HEK293 (cell line): Measurements from ENCODE around the gene SPRR4.

Experiments used
- CTCF ChIA-PET: fragments of 350-600 bp; formaldehyde crosslinking; extraction: SDS; loops from one replicate; lab custom pipeline; 2021; ENCODE audit warnings: antibody characterized with exemption; lab: Yijun Ruan, JAX
- POLR2A ChIA-PET: fragments of 300-600 bp; formaldehyde crosslinking; extraction: SDS; loops from one replicate; lab custom pipeline; 2020; ENCODE audit warnings: antibody characterized with exemption, inconsistent platforms; lab: Yijun Ruan, JAX
- H3K27ac ChIP-seq: fragments of 200-500 bp; sonication (Bioruptor generic); 2 replicates; pipeline ENCODE4 v1.5.1; 2014; ENCODE audit warnings: low read depth, low read length, control low read depth, inconsistent platforms; ENCODE audit errors: extremely low read depth
- H3K36me3 ChIP-seq, 2 experiments: fragments of 200-500 bp in 1 of 2; sonication (Bioruptor generic) in 1 of 2; 1 replicate in 1 of 2; 2 replicates in 1 of 2; pipeline ENCODE4 v1.5.1; 2014 to 2017; ENCODE audit warnings: inconsistent platforms in 2 of 2, low read length in 2 of 2; ENCODE audit not compliant: control insufficient read depth in 2 of 2, insufficient read depth in 1 of 2
- H3K4me1 ChIP-seq: fragments of 200-500 bp; sonication (Bioruptor generic); 2 replicates; pipeline ENCODE4 v1.5.1; 2014; ENCODE audit warnings: mild to moderate bottlenecking, low read length, inconsistent platforms; ENCODE audit not compliant: control insufficient read depth, insufficient read depth
- H3K4me3 ChIP-seq: 2 replicates; pipeline ENCODE4 v1.5.1; 2011; ENCODE audit warnings: low read depth, mild to moderate bottlenecking, control low read depth, low read length, moderate library complexity
- H3K9me3 ChIP-seq: fragments of 200-500 bp; sonication (Bioruptor generic); 2 replicates; pipeline ENCODE4 v1.5.1; 2014; ENCODE audit warnings: low read depth, low read length, inconsistent platforms; ENCODE audit not compliant: control insufficient read depth, insufficient read depth
- BCL11B ChIP-seq: fragments of 450-650 bp; formaldehyde crosslinking; IDR thresholded peaks from 2 replicates; pipeline ENCODE4 v1.5.1; 2016; ENCODE audit warnings: low read depth, missing biosample characterization, missing genetic modification characterization
- GLI4 ChIP-seq: fragments of 450-650 bp; formaldehyde crosslinking; IDR thresholded peaks from 2 replicates; pipeline ENCODE4 v1.5.1; 2016; ENCODE audit warnings: missing biosample characterization, missing genetic modification characterization
- HIC1 ChIP-seq: fragments of 450-650 bp; formaldehyde crosslinking; IDR thresholded peaks from 2 replicates; pipeline ENCODE4 v1.5.1; 2016; ENCODE audit warnings: missing biosample characterization, missing genetic modification characterization
- RBAK ChIP-seq: fragments of 450-650 bp; formaldehyde crosslinking; IDR thresholded peaks from 2 replicates; pipeline ENCODE4 v1.5.1; 2016; ENCODE audit warnings: missing biosample characterization, missing genetic modification characterization
- SALL2 ChIP-seq: fragments of 450-650 bp; formaldehyde crosslinking; IDR thresholded peaks from 2 replicates; pipeline ENCODE4 v1.5.0; 2017; ENCODE audit warnings: missing biosample characterization, mild to moderate bottlenecking, missing genetic modification characterization, borderline replicate concordance
- YY2 ChIP-seq: fragments of 450-650 bp; formaldehyde crosslinking; IDR thresholded peaks from 2 replicates; pipeline ENCODE4 v1.5.1; 2016; ENCODE audit warnings: missing biosample characterization, missing genetic modification characterization
- ZBTB20 ChIP-seq: fragments of 450-650 bp; formaldehyde crosslinking; IDR thresholded peaks from 2 replicates; pipeline ENCODE4 v1.5.1; 2016; ENCODE audit warnings: missing biosample characterization, missing genetic modification characterization
- ZBTB6 ChIP-seq: fragments of 450-650 bp; formaldehyde crosslinking; IDR thresholded peaks from 2 replicates; pipeline ENCODE4 v1.5.1; 2017; ENCODE audit warnings: missing biosample characterization, missing genetic modification characterization
- ZEB2 ChIP-seq: fragments of 450-650 bp; formaldehyde crosslinking; IDR thresholded peaks from 2 replicates; pipeline ENCODE4 v1.5.1; 2016; ENCODE audit warnings: missing biosample characterization, missing genetic modification characterization
- ZFP41 ChIP-seq: fragments of 450-650 bp; formaldehyde crosslinking; IDR thresholded peaks from 2 replicates; pipeline ENCODE4 v1.5.1; 2016; ENCODE audit warnings: missing biosample characterization, missing genetic modification characterization, borderline replicate concordance
- ZNF148 ChIP-seq: fragments of 450-650 bp; formaldehyde crosslinking; IDR thresholded peaks from 2 replicates; pipeline ENCODE4 v1.5.0; 2017; ENCODE audit warnings: missing biosample characterization, missing genetic modification characterization, borderline replicate concordance
- ZNF157 ChIP-seq: fragments of 450-650 bp; formaldehyde crosslinking; IDR thresholded peaks from 2 replicates; pipeline ENCODE4 v1.5.1; 2016; ENCODE audit warnings: missing biosample characterization, missing genetic modification characterization
- ZNF169 ChIP-seq: fragments of 450-650 bp; formaldehyde crosslinking; IDR thresholded peaks from 2 replicates; pipeline ENCODE4 v1.5.1; 2016; ENCODE audit warnings: missing biosample characterization, missing genetic modification characterization
- ZNF184 ChIP-seq: fragments of 450-650 bp; IDR thresholded peaks from 2 replicates; pipeline ENCODE4 v1.5.1; 2018; ENCODE audit warnings: missing biosample characterization, mild to moderate bottlenecking, missing genetic modification characterization
- ZNF223 ChIP-seq: fragments of 450-650 bp; formaldehyde crosslinking; IDR thresholded peaks from 2 replicates; pipeline ENCODE4 v1.5.1; 2016; ENCODE audit warnings: missing biosample characterization, missing genetic modification characterization
- ZNF248 ChIP-seq: fragments of 450-650 bp; formaldehyde crosslinking; IDR thresholded peaks from 2 replicates; pipeline ENCODE4 v1.5.1; 2017; ENCODE audit warnings: missing biosample characterization, missing genetic modification characterization
- ZNF266 ChIP-seq: fragments of 450-650 bp; formaldehyde crosslinking; IDR thresholded peaks from 2 replicates; pipeline ENCODE4 v1.5.1; 2016; ENCODE audit warnings: missing biosample characterization, missing genetic modification characterization, low read depth
- ZNF391 ChIP-seq: fragments of 450-650 bp; formaldehyde crosslinking; IDR thresholded peaks from 2 replicates; pipeline ENCODE4 v1.5.1; 2016; ENCODE audit warnings: low read depth, missing biosample characterization, missing genetic modification characterization, borderline replicate concordance
- ZNF398 ChIP-seq: fragments of 450-650 bp; formaldehyde crosslinking; IDR thresholded peaks from 2 replicates; pipeline ENCODE4 v1.5.1; 2017; ENCODE audit warnings: missing biosample characterization, missing genetic modification characterization
- ZNF433 ChIP-seq: fragments of 450-650 bp; formaldehyde crosslinking; IDR thresholded peaks from 2 replicates; pipeline ENCODE4 v1.5.1; 2016; ENCODE audit warnings: missing biosample characterization, missing genetic modification characterization, low read depth
- ZNF571 ChIP-seq: fragments of 450-650 bp; formaldehyde crosslinking; IDR thresholded peaks from 2 replicates; pipeline ENCODE4 v1.5.0; 2017; ENCODE audit warnings: missing biosample characterization, missing genetic modification characterization
- ZNF626 ChIP-seq: fragments of 450-650 bp; sonication (Bioruptor Pico); formaldehyde crosslinking; IDR thresholded peaks from 2 replicates; pipeline ENCODE4 v1.5.1; 2018; ENCODE audit warnings: missing biosample characterization, missing genetic modification characterization, inconsistent platforms
- ZNF660 ChIP-seq: fragments of 450-650 bp; IDR thresholded peaks from 2 replicates; pipeline ENCODE4 v1.5.1; 2018; ENCODE audit warnings: missing biosample characterization, mild to moderate bottlenecking, missing genetic modification characterization
- ZNF677 ChIP-seq: fragments of 450-650 bp; IDR thresholded peaks from 2 replicates; pipeline ENCODE4 v1.5.0; 2018; ENCODE audit warnings: missing biosample characterization, mild to moderate bottlenecking, missing genetic modification characterization, moderate library complexity
- ZNF785 ChIP-seq: fragments of 450-650 bp; formaldehyde crosslinking; IDR thresholded peaks from 2 replicates; pipeline ENCODE4 v1.5.1; 2016; ENCODE audit warnings: missing biosample characterization, missing genetic modification characterization
- ZSCAN16 ChIP-seq: fragments of 450-650 bp; formaldehyde crosslinking; IDR thresholded peaks from 2 replicates; pipeline ENCODE4 v1.5.1; 2016; ENCODE audit warnings: missing biosample characterization, missing genetic modification characterization
- ZSCAN5A ChIP-seq: fragments of 450-650 bp; formaldehyde crosslinking; IDR thresholded peaks from 2 replicates; pipeline ENCODE4 v1.5.1; 2016; ENCODE audit warnings: missing biosample characterization, missing genetic modification characterization

Gene SPRR4

GRCh38 chr1:152999818-153000217 lies 29.4 kb downstream of the SPRR4 start (continued):
- no peak for TF ChIP-seq ZNF433
- no peak for TF ChIP-seq ZBTB20

GRCh38 chr1:153000294-153000693 lies 29.8 kb downstream of the SPRR4 start:
- no peaks in the 10 kb centered on the region for H3K4me1 ChIP-seq
- CTCF ChIA-PET, result no interaction called here
- TF ChIP-seq ZSCAN16, result no peak
- TF ChIP-seq ZSCAN5A (tag by site-specific recombination), result no peak
- TF ChIP-seq ZNF248 (tag by site-specific recombination), result no peak
- no peak for TF ChIP-seq ZNF157
- TF ChIP-seq YY2 (tag by site-specific recombination), result no peak
- TF ChIP-seq ZBTB6 (tag by site-specific recombination), result no peak
- TF ChIP-seq ZFP41 (tag by site-specific recombination), result no peak
- TF ChIP-seq SALL2, result no peak
- no peak for TF ChIP-seq RBAK (tag by site-specific recombination)
- TF ChIP-seq BCL11B (tag by site-specific recombination), result no peak
- TF ChIP-seq ZNF785, result no peak
- TF ChIP-seq HIC1 (tag by site-specific recombination), result no peak
- TF ChIP-seq ZNF660 (tag by site-specific recombination), result no peak
- no peak overlapping the region for H3K27ac ChIP-seq
- POLR2A ChIA-PET, result no interaction called here
- no peaks in the 10 kb centered on the region for H3K36me3 ChIP-seq
- no peak overlapping the region for H3K4me3 ChIP-seq
- no peaks in the 10 kb centered on the region for H3K9me3 ChIP-seq

GRCh38 chr1:153001382-153001781 lies 30.9 kb downstream of the SPRR4 start, which contains the start of gene SPRR3:
SPRR3 (plus strand) TSS chr1:153001749; CDS start chr1:153003021, 1,272 bp downstream.
- ChIA-PET CTCF (no interaction called here), POLR2A (no interaction called here)
- no peaks in the 10 kb centered on the region for H3K4me1 ChIP-seq
- H3K27ac ChIP-seq, result no peak within 1 kb of the TSS
- H3K4me3 ChIP-seq, result no peak within 1 kb of the TSS
- H3K9me3 ChIP-seq, result no peaks in the 10 kb centered on the region
- H3K36me3 ChIP-seq, result no peaks in the 10 kb centered on the region
- no peak for TF ChIP-seq ZNF169 (tag by site-specific recombination)
- TF ChIP-seq ZNF626 (tag by site-specific recombination), result no peak
- no peak for TF ChIP-seq ZEB2 (tag by site-specific recombination)
- TF ChIP-seq ZNF571 (tag by site-specific recombination), result no peak
- no peak for TF ChIP-seq ZNF398 (tag by site-specific recombination)
- TF ChIP-seq ZNF677 (tag by site-specific recombination), result no peak
- no peak for TF ChIP-seq ZNF148 (tag by site-specific recombination)
- no peak for TF ChIP-seq ZNF266
- no peak for TF ChIP-seq ZNF223 (tag by site-specific recombination)
- no peak for TF ChIP-seq GLI4 (tag by site-specific recombination)
- no peak for TF ChIP-seq ZNF391 (tag by site-specific recombination)
- no peak for TF ChIP-seq ZNF184 (tag by site-specific recombination)
